HG02763 (cell line): Measurements from ENCODE around the gene ZBTB7C.

Source experiments
- ATAC-seq: cut with Tn5 transposase; IDR thresholded peaks from one replicate; pipeline ENCODE4 v1.9.1; 2021; ENCODE audit warnings: mild to moderate bottlenecking, moderate library complexity; ENCODE audit not compliant: unreplicated experiment

ZBTB7C gene

GRCh38 chr18:48418539-48419276 is 9.5 kb upstream of the ZBTB7C start:
- no peak for ATAC-seq

GRCh38 chr18:48417985-48418384 is 8.8 kb upstream of the ZBTB7C start:
- ATAC-seq, result no peak

- no peak for ATAC-seq
Measured at GRCh38 chr18:48413342-48413741, 4.2 kb upstream of the ZBTB7C start.

- ATAC-seq, result no peak
Measured at GRCh38 chr18:48412339-48412929, 3.3 kb upstream of the ZBTB7C start.

GRCh38 chr18:48410095-48410920 is 1.1 kb upstream of the ZBTB7C start:
- ATAC-seq, result peak; percentile 94

- peak; percentile 13 for ATAC-seq
Measured at GRCh38 chr18:48409591-48410094, 460 bp upstream of the ZBTB7C start.

- ATAC-seq, result no peak
Measured at GRCh38 chr18:48408111-48408726, 964 bp downstream of the ZBTB7C start.

- ATAC-seq, result no peak
Measured at GRCh38 chr18:48407358-48407757, 1.8 kb downstream of the ZBTB7C start.

GRCh38 chr18:48405978-48406377 is 3.2 kb downstream of the ZBTB7C start:
- no peak for ATAC-seq

GRCh38 chr18:48404716-48405507 is 4.3 kb downstream of the ZBTB7C start:
- no peak for ATAC-seq

GRCh38 chr18:48402953-48403352 is 6.2 kb downstream of the ZBTB7C start:
- no peak for ATAC-seq

GRCh38 chr18:48399303-48400075 is 9.7 kb downstream of the ZBTB7C start:
- ATAC-seq, result no peak

- ATAC-seq, result no peak
Measured at GRCh38 chr18:48398074-48398473, 11.1 kb downstream of the ZBTB7C start.

GRCh38 chr18:48397021-48397420 is 12.2 kb downstream of the ZBTB7C start:
- ATAC-seq, result no peak

GRCh38 chr18:48396561-48396960 is 12.6 kb downstream of the ZBTB7C start:
- no peak for ATAC-seq

- ATAC-seq, result no peak
Measured at GRCh38 chr18:48395646-48396045, 13.5 kb downstream of the ZBTB7C start.

- ATAC-seq, result no peak
Measured at GRCh38 chr18:48394176-48394575, 15.0 kb downstream of the ZBTB7C start.

GRCh38 chr18:48393776-48394175 is 15.4 kb downstream of the ZBTB7C start:
- no peak for ATAC-seq

GRCh38 chr18:48393170-48393569 is 16.0 kb downstream of the ZBTB7C start:
- no peak for ATAC-seq

- no peak for ATAC-seq
Measured at GRCh38 chr18:48392268-48392667, 16.9 kb downstream of the ZBTB7C start.
